ENCODE results near the gene SLC39A6.

The SLC39A6 gene

DNA sequence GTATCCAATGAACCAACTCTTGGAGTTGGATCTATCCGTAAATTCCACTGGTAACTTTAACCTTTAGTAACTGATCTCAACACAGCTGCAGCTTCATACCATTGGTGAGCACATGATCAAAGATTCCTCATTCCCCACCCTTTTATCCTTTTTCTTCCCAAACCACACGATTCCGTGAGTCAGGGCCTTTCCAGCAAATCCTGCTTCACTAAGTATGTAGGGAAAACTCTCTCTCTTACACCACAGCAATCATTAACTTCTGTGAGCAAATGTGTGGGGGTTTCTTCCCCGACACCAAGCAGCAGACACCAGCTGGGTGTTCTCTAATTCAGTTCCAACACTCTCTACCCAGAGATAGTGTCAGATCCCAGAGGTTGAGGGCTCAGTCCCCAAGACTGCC, 24.1 kb upstream of the SLC39A6 start:
- TF ChIP-seq ZC3H10 (CRISPR knock-in tag; IDR thresholded peaks at IDR 0.05) = no peak
- no peak for TF ChIP-seq CSRNP3 (CRISPR knock-in tag; IDR thresholded peaks at IDR 0.05)
- ATAC-seq = no peak

GRCh38 chr18:36152781-36153180, 23.6 kb upstream of the SLC39A6 start:
- TF ChIP-seq ISL1 (CRISPR knock-in tag; IDR thresholded peaks at IDR 0.05) = no peak
- no peak for TF ChIP-seq TOX (CRISPR knock-in tag; IDR thresholded peaks at IDR 0.05; ENCODE audit: borderline replicate concordance)
- no peak for TF ChIP-seq ZNF70 (CRISPR knock-in tag; IDR thresholded peaks at IDR 0.05)
- TF ChIP-seq ZNF565 (CRISPR knock-in tag; conservative IDR thresholded peaks at IDR 0.05; ENCODE audit: low read depth) = no peak
- TF ChIP-seq CSRNP3 (CRISPR knock-in tag; IDR thresholded peaks at IDR 0.05) = no peak
- TF ChIP-seq POU6F1 (CRISPR knock-in tag; IDR thresholded peaks at IDR 0.05; ENCODE audit: borderline replicate concordance, low read depth) = no peak
- no peak for TF ChIP-seq BACH2 (CRISPR knock-in tag; IDR thresholded peaks at IDR 0.05; ENCODE audit: borderline replicate concordance)
- no peak for TF ChIP-seq GLIS3 (CRISPR knock-in tag; IDR thresholded peaks at IDR 0.05)
- TF ChIP-seq ZFP30 (CRISPR knock-in tag; IDR thresholded peaks at IDR 0.05) = no peak
- no peak for ATAC-seq

- ATAC-seq = no peak
- TF ChIP-seq ZNF8 (CRISPR knock-in tag; IDR thresholded peaks at IDR 0.05) (no peak), CSDC2 (CRISPR knock-in tag; IDR thresholded peaks at IDR 0.05) (no peak), ISL1 (CRISPR knock-in tag; IDR thresholded peaks at IDR 0.05) (no peak), BACH2 (CRISPR knock-in tag; IDR thresholded peaks at IDR 0.05; ENCODE audit: borderline replicate concordance) (no peak), ZNF70 (CRISPR knock-in tag; IDR thresholded peaks at IDR 0.05) (no peak), GLIS3 (CRISPR knock-in tag; IDR thresholded peaks at IDR 0.05) (no peak), ZFP30 (CRISPR knock-in tag; IDR thresholded peaks at IDR 0.05) (no peak), ZFP3 (CRISPR knock-in tag; IDR thresholded peaks at IDR 0.05) (no peak), ARNTL (CRISPR knock-in tag; IDR thresholded peaks at IDR 0.05; ENCODE audit: borderline replicate concordance, low read depth) (no peak), PATZ1 (CRISPR knock-in tag; IDR thresholded peaks at IDR 0.05; ENCODE audit: borderline replicate concordance) (no peak), ZNF565 (CRISPR knock-in tag; conservative IDR thresholded peaks at IDR 0.05; ENCODE audit: low read depth) (no peak)
- TF ChIP-seq, protein P1, sequence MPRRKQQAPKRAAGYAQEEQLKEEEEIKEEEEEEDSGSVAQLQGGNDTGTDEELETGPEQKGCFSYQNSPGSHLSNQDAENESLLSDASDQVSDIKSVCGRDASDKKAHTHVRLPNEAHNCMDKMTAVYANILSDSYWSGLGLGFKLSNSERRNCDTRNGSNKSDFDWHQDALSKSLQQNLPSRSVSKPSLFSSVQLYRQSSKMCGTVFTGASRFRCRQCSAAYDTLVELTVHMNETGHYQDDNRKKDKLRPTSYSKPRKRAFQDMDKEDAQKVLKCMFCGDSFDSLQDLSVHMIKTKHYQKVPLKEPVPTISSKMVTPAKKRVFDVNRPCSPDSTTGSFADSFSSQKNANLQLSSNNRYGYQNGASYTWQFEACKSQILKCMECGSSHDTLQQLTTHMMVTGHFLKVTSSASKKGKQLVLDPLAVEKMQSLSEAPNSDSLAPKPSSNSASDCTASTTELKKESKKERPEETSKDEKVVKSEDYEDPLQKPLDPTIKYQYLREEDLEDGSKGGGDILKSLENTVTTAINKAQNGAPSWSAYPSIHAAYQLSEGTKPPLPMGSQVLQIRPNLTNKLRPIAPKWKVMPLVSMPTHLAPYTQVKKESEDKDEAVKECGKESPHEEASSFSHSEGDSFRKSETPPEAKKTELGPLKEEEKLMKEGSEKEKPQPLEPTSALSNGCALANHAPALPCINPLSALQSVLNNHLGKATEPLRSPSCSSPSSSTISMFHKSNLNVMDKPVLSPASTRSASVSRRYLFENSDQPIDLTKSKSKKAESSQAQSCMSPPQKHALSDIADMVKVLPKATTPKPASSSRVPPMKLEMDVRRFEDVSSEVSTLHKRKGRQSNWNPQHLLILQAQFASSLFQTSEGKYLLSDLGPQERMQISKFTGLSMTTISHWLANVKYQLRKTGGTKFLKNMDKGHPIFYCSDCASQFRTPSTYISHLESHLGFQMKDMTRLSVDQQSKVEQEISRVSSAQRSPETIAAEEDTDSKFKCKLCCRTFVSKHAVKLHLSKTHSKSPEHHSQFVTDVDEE (CRISPR knock-in tag; IDR thresholded peaks at IDR 0.05) = no peak
Measured at GRCh38 chr18:36149514-36150289, 20.6 kb upstream of the SLC39A6 start.

- no peak for ATAC-seq
- TF ChIP-seq RARB (CRISPR knock-in tag; IDR thresholded peaks at IDR 0.05) (no peak), ZFP3 (CRISPR knock-in tag; IDR thresholded peaks at IDR 0.05) (no peak), BACH2 (CRISPR knock-in tag; IDR thresholded peaks at IDR 0.05; ENCODE audit: borderline replicate concordance) (no peak), SNAI2 (CRISPR knock-in tag; IDR thresholded peaks at IDR 0.05) (no peak), POU6F1 (CRISPR knock-in tag; IDR thresholded peaks at IDR 0.05; ENCODE audit: borderline replicate concordance, low read depth) (no peak), CSDC2 (CRISPR knock-in tag; IDR thresholded peaks at IDR 0.05) (no peak), ZC3H10 (CRISPR knock-in tag; IDR thresholded peaks at IDR 0.05) (no peak), GLIS3 (CRISPR knock-in tag; IDR thresholded peaks at IDR 0.05) (no peak), CREB5 (CRISPR knock-in tag; IDR thresholded peaks at IDR 0.05; ENCODE audit: low read depth) (no peak), ZNF8 (CRISPR knock-in tag; IDR thresholded peaks at IDR 0.05) (no peak), ISL1 (CRISPR knock-in tag; IDR thresholded peaks at IDR 0.05) (no peak), TCF4 (CRISPR knock-in tag; IDR thresholded peaks at IDR 0.05; ENCODE audit: borderline replicate concordance) (no peak), OSR1 (CRISPR knock-in tag; IDR thresholded peaks at IDR 0.05) (no peak), ZNF70 (CRISPR knock-in tag; IDR thresholded peaks at IDR 0.05) (no peak), PPARA (CRISPR knock-in tag; IDR thresholded peaks at IDR 0.05; ENCODE audit: borderline replicate concordance) (no peak)
Measured at GRCh38 chr18:36143391-36143790, 14.3 kb upstream of the SLC39A6 start.
